CD4-positive, alpha-beta T cell treated with Interleukin-12 subunit alpha and Interleukin-12 subunit beta, for 1 hour (primary cell): ENCODE measurements around the gene UBE2S.

Source experiments
- DNase-seq: peaks from one replicate; pipeline ENCODE4 v3.0.0-alpha.2; 2020

The UBE2S gene

GRCh38 chr19:55358943-55359908 is 48.4 kb downstream of the UBE2S start:
- DNase-seq: no peak

- no peak for DNase-seq
Observed at GRCh38 chr19:55358493-55358892, 49.1 kb downstream of the UBE2S start.

- no peak for DNase-seq
Observed at GRCh38 chr19:55355213-55355821, 52.3 kb downstream of the UBE2S start.

- no peak for DNase-seq
Observed at GRCh38 chr19:55354698-55355212, 52.8 kb downstream of the UBE2S start, which contains the start of gene COX6B2. TSS of gene COX6B2 (minus strand) at chr19:55354719. CDS start at chr19:55354521, 198 bp downstream.

GRCh38 chr19:55353803-55354697 is 53.5 kb downstream of the UBE2S start:
- DNase-seq: peak; percentile 80

GRCh38 chr19:55353356-55353802 is 54.2 kb downstream of the UBE2S start:
- no peak for DNase-seq

- no peak for DNase-seq
Observed at GRCh38 chr19:55352549-55353145, 54.9 kb downstream of the UBE2S start.

GRCh38 chr19:55352040-55352439 is 55.5 kb downstream of the UBE2S start:
- DNase-seq: no peak

GRCh38 chr19:55350620-55351315 is 56.8 kb downstream of the UBE2S start:
- no peak for DNase-seq
